Measurements from ENCODE around the gene CDYL.

CDYL gene

DNA sequence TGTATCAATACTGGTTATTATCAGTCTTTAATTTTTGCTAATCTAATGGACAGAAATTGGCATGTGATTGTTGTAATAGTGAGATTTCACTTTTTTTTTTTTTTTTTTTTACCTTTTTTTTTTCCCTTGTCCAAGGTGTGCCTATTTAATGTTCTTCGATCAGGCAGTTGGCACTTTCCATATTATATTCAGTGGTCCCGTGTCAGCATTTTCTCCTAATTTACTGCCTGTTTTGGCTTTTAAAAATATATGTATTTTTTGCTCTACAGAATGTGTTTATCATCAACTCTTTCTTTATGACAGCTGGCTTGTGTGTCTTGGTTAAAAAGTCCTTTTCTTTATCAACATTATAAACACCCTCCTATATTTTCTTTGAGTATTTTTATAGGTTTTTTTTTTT lies 39.4 kb downstream of the CDYL start:
- no peak overlapping the region for H3K4me3 ChIP-seq (replicated peaks; ENCODE audit: low read depth, low read length)
- no peak for TF ChIP-seq CTCF (IDR thresholded peaks at IDR 0.05; ENCODE audit: low read length, missing control alignments)
- no peak for DNase-seq (ENCODE audit: low read depth)

DNA sequence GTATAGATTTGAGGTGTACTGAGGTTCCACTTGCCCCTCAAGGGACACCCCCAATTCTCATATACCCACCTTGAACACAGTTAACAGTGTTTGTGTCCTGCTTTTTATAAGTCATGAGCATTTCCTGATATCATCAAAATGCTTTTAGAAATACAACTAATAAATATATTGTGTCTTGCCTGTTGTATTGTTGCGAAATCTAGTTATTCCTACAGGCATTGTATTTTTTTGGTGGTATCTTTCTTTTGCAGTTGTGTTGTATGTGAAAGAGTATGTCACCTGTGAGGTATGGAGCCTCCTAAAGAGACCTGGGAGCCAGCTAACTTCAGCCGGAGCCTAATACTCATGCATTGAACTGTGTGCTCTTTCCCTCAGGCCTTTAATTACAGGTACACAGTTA lies 40.7 kb downstream of the CDYL start:
- no peak overlapping the region for H3K4me3 ChIP-seq (replicated peaks; ENCODE audit: low read depth, low read length)
- no peak for DNase-seq (ENCODE audit: low read depth)
- TF ChIP-seq CTCF (IDR thresholded peaks at IDR 0.05; ENCODE audit: low read length, missing control alignments): no peak

DNA sequence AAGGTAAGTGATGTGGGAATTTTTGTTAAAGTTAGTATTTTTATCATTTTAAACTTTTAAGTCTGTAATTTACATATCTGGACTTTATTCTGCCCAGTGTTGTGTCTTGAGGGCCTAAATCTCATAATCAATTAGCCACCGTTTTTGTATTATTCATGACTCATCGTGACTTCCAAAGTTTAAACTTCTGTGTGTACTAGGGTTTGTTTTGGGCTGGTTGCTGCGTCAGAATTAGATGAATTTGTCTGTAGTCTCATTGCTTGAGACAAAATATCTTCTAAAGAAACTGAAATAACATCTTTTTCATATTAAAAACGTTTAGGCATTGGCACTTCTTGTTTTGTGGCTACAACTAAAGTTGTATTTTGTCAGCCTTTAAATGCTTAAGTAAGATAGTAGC lies 41.3 kb downstream of the CDYL start:
- TF ChIP-seq CTCF (IDR thresholded peaks at IDR 0.05; ENCODE audit: low read length, missing control alignments): no peak
- no peak for DNase-seq (ENCODE audit: low read depth)
- no peak overlapping the region for H3K4me3 ChIP-seq (replicated peaks; ENCODE audit: low read depth, low read length)

DNA sequence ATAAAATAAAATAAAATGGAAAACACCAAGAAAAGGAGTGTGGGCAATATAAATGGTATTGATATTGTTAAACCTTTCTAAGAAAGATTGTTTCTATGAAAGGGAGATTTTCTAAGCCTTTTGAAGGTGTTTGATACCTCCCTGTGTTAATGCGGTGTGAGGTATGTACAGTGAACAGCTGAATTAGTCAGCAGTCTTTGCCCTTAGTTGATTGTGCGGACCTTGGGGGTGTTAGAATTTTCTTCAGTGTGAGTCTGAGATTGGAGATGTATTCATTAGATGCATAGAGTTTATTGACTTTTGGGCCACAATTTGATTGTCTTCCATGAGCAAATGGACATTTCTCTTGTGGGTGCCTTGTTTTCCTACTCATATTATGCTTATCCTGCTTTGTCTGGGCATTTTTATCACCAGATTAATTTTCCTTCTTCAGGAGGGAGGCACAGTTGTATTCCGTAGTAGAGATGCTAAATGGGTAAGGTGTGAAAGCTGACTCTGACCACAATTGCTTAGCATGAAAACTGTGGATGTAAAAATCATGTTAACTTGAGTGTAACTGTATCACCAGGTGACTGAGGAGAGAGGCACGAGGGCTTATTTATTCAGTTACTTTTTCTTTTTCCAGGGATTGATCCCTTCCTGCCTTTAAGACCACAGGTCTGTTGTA lies 42.2 kb downstream of the CDYL start:
- TF ChIP-seq CTCF (IDR thresholded peaks at IDR 0.05; ENCODE audit: low read length, missing control alignments): no peak
- no peak overlapping the region for H3K4me3 ChIP-seq (replicated peaks; ENCODE audit: low read depth, low read length)
- no peak for DNase-seq (ENCODE audit: low read depth)

DNA sequence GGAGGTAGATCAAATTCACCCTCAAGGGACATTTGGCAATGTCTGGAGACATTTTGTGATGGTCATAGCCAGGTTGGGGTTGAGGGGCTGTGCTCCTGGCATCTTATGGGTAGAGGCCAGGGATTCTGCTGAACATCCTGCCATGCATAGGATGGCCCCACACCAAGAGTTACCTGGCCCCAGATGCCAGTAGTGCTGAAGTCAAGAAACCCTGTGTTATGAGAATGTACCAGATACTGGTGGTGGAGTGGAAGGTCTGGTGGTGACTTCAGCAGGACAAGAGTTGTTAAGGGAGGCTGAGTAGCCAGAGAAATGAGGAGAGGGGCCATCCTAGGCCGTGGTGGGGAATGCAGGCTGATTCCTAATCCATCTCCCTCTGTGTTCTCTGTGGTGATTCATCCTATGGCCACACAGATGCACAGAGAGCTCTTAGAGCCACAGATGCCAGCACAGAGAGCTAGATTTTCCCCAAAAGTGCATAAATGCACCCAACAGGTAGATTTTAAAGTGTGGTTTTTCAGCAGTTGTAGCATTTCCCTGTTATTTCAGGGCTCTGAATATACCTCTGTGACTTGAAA lies 43.6 kb downstream of the CDYL start:
- H3K4me3 ChIP-seq (replicated peaks; ENCODE audit: low read depth, low read length): no peak overlapping the region
- peak; percentile 28 for DNase-seq (ENCODE audit: low read depth)
- no peak for TF ChIP-seq CTCF (IDR thresholded peaks at IDR 0.05; ENCODE audit: low read length, missing control alignments)

GRCh38 chr6:4820704-4821276 lies 44.6 kb downstream of the CDYL start:
- TF ChIP-seq CTCF (IDR thresholded peaks at IDR 0.05; ENCODE audit: low read length, missing control alignments): no peak
- H3K4me3 ChIP-seq (replicated peaks; ENCODE audit: low read depth, low read length): no peak overlapping the region
- peak; percentile 53 for DNase-seq (ENCODE audit: low read depth)

- no peak for TF ChIP-seq CTCF (IDR thresholded peaks at IDR 0.05; ENCODE audit: low read length, missing control alignments)
- H3K4me3 ChIP-seq (replicated peaks; ENCODE audit: low read depth, low read length): no peak overlapping the region
- no peak for DNase-seq (ENCODE audit: low read depth)
Observed at GRCh38 chr6:4822476-4822875, 46.3 kb downstream of the CDYL start.

Data from fibroblast of pulmonary artery (primary cell).